B cell (primary cell): Measurements from ENCODE around the gene PCMTD2.
"Not testable (repeated sequence)": the region's sequence is repeated elsewhere in the genome, so short reads cannot be mapped to it uniquely, and the experiment has no call there.

Source experiments
- EZH2 ChIP-seq: IDR thresholded peaks from 2 replicates; pipeline ENCODE4 v1.6.1; 2012; ENCODE audit warnings: borderline replicate concordance, low read depth, mild to moderate bottlenecking, moderate library complexity, low read length; ENCODE audit not compliant: insufficient read depth, poor library complexity, severe bottlenecking
- TF ChIP-seq, protein P1 (sequence below): fragments of 200-600 bp; IDR thresholded peaks from one replicate; pipeline ENCODE4 v1.8.0; 2022; ENCODE audit warnings: antibody characterized with exemption, mild to moderate bottlenecking

DNA sequence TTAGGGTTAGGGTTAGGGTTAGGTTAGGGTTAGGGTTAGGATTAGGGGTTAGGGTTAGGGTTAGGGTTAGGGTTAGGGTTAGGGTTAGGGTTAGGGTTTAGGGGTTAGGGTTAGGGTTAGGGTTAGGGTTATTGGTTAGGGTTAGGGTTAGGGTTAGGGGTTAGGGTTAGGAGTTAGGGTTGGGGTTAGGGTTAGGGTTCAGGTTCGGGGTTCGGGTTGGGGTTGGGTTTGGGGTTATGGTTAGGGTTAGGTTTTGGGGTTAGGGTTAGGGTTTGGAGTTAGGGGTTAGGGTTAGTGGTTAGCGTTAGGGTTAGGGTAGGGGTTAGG lies 31.7 kb downstream of the PCMTD2 start:
- TF ChIP-seq, protein P1, sequence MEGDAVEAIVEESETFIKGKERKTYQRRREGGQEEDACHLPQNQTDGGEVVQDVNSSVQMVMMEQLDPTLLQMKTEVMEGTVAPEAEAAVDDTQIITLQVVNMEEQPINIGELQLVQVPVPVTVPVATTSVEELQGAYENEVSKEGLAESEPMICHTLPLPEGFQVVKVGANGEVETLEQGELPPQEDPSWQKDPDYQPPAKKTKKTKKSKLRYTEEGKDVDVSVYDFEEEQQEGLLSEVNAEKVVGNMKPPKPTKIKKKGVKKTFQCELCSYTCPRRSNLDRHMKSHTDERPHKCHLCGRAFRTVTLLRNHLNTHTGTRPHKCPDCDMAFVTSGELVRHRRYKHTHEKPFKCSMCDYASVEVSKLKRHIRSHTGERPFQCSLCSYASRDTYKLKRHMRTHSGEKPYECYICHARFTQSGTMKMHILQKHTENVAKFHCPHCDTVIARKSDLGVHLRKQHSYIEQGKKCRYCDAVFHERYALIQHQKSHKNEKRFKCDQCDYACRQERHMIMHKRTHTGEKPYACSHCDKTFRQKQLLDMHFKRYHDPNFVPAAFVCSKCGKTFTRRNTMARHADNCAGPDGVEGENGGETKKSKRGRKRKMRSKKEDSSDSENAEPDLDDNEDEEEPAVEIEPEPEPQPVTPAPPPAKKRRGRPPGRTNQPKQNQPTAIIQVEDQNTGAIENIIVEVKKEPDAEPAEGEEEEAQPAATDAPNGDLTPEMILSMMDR, result not testable (repeated sequence)
- TF ChIP-seq EZH2, result not testable (repeated sequence)
